Superior temporal gyrus (tissue), 1 donor: ENCODE measurements around the gene MAP3K10.

Experiments
- DNase-seq: peaks from one replicate; pipeline ENCODE4 v3.0.0-alpha.2; 2016; ENCODE audit errors: extremely low spot score

Gene MAP3K10

DNA sequence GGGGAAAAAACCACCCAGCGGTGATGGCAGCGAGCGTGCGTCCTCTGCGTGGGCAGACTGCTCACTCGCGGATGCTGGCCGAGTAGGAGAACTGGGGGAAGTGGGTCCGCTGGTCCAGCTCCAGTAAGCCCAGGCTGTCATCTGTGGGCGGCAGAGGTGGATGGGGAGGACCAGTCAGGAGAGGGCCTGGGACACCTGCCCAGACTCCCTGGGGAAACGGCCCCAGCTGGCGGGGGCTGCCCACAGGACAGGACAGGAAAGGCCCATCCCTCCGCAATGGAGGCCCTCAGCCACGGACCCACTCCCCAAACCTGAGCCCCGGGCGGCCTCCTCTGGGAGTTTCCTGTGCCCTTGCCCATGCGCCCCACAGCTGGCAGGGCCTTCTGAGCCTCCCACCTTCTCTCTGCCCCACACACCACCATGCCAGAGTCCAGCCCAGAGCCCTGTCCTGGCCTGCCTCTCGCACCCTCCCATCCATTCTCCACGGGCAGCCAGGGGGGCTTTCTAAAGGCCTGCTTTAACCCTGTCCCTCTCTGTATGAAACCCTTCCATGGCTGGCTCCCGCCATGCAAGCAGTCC, 42.7 kb downstream of the MAP3K10 start:
- DNase-seq, result no peak

DNA sequence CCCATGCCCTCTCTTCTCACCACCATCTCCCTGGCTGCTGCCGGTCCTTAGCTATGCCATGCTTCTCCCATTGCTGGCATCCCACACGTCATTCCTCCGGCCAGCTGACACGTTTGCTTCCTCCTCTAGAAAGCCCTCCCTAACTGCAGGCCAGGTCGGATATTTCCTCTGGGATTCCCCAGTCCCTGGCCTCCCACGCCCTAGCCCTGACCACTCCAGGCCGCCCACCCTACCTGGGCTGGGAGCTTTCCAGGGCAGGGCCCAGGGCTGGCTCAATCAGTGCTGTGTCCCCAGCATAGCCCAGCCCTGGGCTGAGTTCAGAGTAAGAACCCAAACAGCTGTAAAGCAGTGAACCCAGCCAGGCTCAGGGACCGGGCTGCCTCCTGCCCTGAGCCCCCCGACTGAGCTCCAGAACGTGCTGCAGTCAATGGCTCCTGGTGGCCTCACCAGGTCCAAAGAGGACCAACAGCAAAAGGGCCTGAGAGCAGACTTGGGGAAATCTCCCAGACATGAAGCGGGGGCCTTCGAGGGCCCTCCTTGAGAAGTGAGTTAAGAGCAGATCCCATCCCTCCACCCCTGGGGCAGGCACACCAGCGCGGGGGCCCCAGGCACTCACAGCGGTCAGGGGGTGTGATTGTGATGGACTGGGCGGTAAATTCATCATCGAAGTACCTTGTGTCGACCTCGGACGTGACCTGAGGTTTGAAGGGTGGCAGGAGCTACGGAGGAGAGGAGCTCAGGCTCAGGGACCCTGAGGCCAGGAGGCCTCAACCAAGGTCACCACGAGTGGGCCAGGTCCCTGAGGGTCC, 43.4 kb downstream of the MAP3K10 start:
- no peak for DNase-seq

DNA sequence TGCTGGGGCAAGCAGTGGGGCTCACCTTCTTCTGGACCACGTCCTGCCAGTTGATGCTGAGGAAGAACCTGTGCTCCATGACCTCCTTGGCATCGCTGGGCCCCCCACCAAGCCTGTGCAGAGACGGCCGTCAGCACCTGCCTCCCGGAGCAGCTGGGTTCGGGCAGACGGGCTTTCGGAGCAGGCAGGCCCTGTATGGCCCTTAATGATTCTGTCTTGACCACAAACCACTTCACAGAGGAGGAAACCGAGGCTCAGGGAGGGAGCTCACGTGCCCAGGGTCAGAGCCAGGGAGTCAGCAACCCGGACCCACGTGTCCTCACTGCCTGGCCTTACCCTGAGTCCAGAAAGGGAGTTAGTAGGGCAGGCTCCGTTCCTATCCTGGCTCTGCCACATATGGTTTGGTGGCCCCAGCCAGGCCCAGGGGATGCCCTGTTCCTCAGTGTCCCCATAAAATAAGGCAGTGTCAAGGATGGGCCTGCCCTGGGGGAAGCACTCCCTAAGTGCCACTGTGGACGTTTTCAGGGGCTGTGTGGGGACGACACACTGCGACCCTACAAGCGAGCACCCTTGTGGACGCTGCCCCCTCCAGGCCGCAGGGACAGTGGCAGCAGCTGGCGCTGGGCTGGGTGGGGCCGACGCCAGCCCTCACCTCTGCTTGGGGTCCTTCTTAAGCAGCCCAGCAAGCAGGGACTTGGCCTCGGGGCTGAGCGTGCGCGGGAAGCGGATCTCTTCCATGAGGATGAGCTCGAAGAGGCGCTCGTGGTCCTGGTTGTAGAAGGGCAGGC, 44.2 kb downstream of the MAP3K10 start:
- DNase-seq, result no peak

- no peak for DNase-seq
Measured at GRCh38 chr19:40236026-40236355, 44.8 kb downstream of the MAP3K10 start.

DNA sequence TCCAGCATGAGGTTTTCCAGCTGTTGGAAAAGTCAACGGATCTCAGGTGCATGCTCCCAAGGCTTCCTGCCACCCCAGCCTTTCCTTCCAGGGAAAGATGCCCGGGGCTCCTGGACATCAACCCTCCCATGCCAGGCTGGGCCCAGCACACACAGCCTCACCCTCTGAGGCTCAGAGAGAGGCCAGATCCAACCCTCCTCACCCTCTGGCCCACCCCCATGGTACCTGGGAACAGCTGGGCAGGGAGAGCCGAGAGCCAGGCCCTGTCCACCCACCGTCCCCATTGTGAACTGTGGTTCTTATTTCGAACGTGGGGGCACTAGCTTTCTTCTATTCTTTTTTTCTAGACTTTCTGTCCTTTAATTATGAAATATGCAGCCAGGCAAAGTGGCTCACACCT, 45.1 kb downstream of the MAP3K10 start:
- DNase-seq, result no peak

DNA sequence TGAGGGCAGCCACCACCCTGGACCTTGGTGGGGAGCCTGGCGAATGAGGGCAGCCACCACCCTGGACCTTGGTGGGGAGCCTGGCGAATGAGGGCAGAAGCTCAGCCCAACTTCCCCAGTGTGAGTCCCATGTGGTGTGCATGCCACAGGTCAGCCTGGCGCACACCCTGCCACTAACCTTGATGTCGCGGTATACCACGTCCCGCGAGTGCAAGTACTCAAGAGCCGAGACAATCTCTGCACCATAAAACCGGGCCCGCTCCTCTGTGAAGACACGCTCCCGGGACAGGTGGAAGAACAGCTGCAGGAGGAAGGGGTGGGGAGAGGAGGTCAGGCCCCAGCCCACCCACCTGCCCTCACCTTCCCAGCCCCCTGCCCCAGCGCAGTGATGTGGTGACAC, 46.6 kb downstream of the MAP3K10 start:
- DNase-seq, result no peak

DNA sequence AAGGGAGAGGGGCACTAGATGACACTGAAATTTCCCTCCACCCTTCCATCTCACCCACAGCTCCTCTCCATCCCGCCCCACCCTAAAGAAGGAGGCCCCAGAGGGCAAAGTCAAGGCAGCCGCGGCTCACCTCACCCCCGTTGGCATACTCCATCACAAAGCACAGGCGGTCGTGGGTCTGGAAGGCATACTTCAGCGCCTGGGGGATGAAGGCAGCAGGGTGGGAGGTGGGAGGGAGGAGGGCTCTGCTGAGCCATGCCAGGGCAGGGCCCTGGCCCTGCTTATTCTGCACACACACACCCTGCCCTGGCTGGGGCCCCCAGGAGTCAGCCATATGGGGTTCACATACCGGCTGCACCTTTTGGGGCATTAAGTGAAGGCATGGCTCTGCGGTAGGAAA, 47.5 kb downstream of the MAP3K10 start:
- no peak for DNase-seq

DNA sequence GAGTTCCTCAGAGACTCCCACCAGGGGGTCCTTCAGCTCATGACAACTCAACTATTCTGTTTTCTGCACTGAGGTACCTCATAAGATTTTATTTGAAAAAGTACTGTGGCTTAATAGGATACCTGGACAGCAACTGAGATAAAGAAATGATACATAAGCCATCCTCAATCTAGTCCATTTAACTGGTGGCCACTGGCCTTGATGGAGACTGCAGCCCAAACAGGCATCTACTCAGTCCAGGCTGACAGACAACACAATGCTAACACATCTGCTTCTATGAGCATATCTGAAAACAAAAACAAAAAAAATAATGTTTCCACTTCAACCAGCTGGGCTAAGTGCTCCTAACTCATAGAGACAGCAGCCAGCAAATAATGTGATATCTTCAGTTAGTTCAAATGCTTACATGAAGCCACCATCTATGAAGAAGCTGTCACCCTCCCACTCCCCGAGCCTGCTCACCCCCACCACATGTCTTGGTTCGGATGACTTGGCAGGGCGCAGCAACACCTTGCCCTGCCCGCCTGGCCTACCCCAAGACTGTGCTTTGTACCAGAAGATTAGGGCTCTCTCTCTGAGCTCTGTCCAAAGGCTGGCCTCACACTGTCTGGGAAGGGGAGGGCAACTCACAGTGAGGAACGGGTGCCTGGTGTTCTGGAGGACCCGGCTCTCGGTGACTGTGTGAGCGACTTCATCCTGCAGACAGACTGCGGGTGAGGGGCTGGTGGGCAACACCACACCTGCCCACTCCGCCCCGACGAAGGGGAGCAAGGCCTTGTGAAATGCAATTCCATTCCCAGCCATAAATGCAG, 48.4 kb downstream of the MAP3K10 start:
- no peak for DNase-seq

- no peak for DNase-seq
Measured at GRCh38 chr19:40240332-40240731, 49.1 kb downstream of the MAP3K10 start.

DNA sequence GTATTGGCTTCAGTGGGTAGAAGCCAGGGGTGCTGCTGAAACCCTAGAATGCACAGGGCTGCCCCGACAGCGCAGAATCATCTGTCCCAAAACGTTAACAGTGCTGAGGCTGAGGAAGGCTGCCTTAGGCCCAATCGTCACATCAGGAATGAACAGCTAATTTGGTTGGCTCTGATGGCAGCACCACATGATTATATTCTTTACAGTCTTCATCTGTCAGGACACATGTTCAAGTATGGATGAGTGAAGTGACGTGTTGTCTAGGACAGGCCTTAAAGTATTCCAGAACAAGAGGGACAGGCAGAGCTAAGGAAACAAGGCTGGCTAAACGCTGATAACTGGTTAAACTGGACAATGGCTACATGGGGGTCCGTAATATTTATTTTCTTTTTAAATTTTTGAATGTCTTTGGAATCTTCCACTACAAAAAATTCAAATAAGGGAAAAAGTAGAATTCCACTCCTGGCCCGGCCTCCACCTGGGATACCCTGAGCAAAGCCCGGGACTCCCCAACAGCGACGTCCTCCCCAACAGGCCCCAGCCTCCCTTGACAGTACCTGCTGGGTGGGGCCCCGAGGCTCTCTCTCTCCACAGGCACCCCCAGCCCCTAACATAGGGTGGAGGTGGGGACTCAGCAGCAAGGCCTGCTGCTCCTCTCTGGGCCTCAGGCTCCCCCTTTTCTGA, 50.0 kb downstream of the MAP3K10 start:
- no peak for DNase-seq

GRCh38 chr19:40241809-40242384, 50.7 kb downstream of the MAP3K10 start:
- peak; percentile 94 for DNase-seq

GRCh38 chr19:40242480-40242879, 51.3 kb downstream of the MAP3K10 start:
- no peak for DNase-seq

DNA sequence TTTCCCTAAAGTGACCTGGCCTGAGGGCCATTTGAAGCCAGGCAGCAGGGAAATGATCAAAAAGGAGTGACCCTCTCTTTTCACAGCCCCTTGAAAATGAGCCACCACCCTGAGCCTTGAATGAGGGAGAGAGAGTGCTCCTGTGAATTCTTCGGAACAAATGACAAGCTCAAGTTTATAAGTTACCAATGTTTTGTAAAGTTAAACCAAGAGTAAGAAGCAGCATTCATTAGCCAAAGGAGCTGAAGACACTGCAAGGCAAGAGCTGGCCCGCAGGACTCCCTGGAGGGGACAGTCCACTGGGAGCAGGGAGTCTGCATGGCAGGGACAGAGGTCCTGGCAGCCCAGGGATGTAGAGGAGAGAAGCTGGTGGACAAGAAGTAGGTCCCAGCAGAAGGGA, 52.0 kb downstream of the MAP3K10 start:
- DNase-seq, result no peak

DNA sequence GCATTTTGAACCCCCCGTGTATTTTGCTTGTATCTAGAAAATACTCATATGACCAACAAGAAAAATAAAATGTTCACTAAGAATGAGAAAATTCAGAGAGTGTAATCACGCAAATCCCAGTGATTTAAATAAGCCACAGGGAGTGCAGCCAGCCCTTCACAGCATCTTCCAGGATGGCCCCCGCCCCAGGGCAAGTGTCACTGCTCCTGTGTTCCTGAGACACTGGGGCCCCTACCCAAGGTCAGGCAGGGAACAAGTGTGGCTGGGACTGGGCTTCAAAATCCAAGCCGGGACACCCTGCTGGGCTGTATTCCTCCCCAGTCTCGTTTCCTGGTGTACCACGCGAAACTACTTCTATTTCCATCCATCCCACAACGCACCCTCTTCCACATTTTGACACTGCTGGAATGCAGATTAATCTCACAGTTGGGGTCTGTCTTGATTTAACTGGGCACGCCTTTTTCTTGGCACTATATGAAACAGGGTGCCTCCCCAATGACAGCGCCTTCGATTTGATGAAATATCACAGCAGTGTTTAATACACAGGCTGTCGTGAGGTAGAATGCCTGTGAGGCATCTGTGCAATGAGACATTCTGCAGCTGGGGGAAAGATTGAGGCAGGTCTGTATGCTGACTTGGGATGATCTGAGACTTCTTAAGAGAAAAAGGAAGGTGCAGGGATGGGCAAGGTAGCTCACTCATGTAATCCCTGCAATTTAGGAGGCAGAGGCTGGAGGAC, 53.5 kb downstream of the MAP3K10 start:
- DNase-seq, result no peak

GRCh38 chr19:40245506-40246128, 54.4 kb downstream of the MAP3K10 start:
- no peak for DNase-seq

- peak; percentile 22 for DNase-seq
Measured at GRCh38 chr19:40246292-40247073, 55.3 kb downstream of the MAP3K10 start.

GRCh38 chr19:40247178-40247577, 56.0 kb downstream of the MAP3K10 start:
- no peak for DNase-seq

GRCh38 chr19:40247735-40248262, 56.6 kb downstream of the MAP3K10 start:
- DNase-seq, result no peak

GRCh38 chr19:40249201-40249600, 58.0 kb downstream of the MAP3K10 start:
- DNase-seq, result no peak
